GM19455 (cell line): Measurements from ENCODE around the gene TRIM46.
"Not testable (repeated sequence)": the region's sequence is repeated elsewhere in the genome, so short reads cannot be mapped to it uniquely, and the experiment has no call there.

Experiments
- ATAC-seq: cut with Tn5 transposase; IDR thresholded peaks from one replicate; pipeline ENCODE4 v1.9.1; 2021; ENCODE audit not compliant: unreplicated experiment

Gene TRIM46

GRCh38 chr1:155186067-155186793, 12.6 kb downstream of the TRIM46 start:
- no peak for ATAC-seq

- ATAC-seq, result no peak
Measured at GRCh38 chr1:155186794-155187455, 13.3 kb downstream of the TRIM46 start.

- no peak for ATAC-seq
Measured at GRCh38 chr1:155187456-155187891, 13.8 kb downstream of the TRIM46 start.

- no peak for ATAC-seq
Measured at GRCh38 chr1:155188268-155188667, 14.6 kb downstream of the TRIM46 start.

- ATAC-seq, result not testable (repeated sequence)
Measured at GRCh38 chr1:155189926-155190325, 16.3 kb downstream of the TRIM46 start.

- ATAC-seq, result no peak
Measured at GRCh38 chr1:155191904-155192303, 18.3 kb downstream of the TRIM46 start.

- no peak for ATAC-seq
Measured at GRCh38 chr1:155192346-155193274, 19.0 kb downstream of the TRIM46 start.

GRCh38 chr1:155193275-155193990, 19.8 kb downstream of the TRIM46 start:
- ATAC-seq, result peak; percentile 72

GRCh38 chr1:155193991-155194240, 20.3 kb downstream of the TRIM46 start:
- not testable (repeated sequence) for ATAC-seq

GRCh38 chr1:155195201-155196102, 21.8 kb downstream of the TRIM46 start:
- no peak for ATAC-seq

- ATAC-seq, result no peak
Measured at GRCh38 chr1:155196103-155196892, 22.6 kb downstream of the TRIM46 start.

- no peak for ATAC-seq
Measured at GRCh38 chr1:155196893-155197638, 23.4 kb downstream of the TRIM46 start.

- no peak for ATAC-seq
Measured at GRCh38 chr1:155197901-155198546, 24.4 kb downstream of the TRIM46 start.

GRCh38 chr1:155198547-155198906, 24.9 kb downstream of the TRIM46 start:
- ATAC-seq, result no peak

- ATAC-seq, result no peak
Measured at GRCh38 chr1:155199792-155200191, 26.1 kb downstream of the TRIM46 start.

- ATAC-seq, result no peak
Measured at GRCh38 chr1:155200920-155201319, 27.3 kb downstream of the TRIM46 start.

- no peak for ATAC-seq
Measured at GRCh38 chr1:155202198-155202597, 28.5 kb downstream of the TRIM46 start.
